Nephron progenitor cell (in vitro differentiated cells): ENCODE results near the gene GFOD1.

Experiments used
- DNase-seq: peaks from one replicate; pipeline ENCODE4 v3.0.0; 2021
- H3K27ac Mint-ChIP-seq: 2 replicates; pipeline ENCODE4 v1.8.0; 2021; ENCODE audit warnings: mild to moderate bottlenecking, moderate library complexity, mixed read lengths
- H3K27me3 Mint-ChIP-seq: 2 replicates; pipeline ENCODE4 v1.8.0; 2021; ENCODE audit warnings: mild to moderate bottlenecking, low read depth, mixed read lengths; ENCODE audit not compliant: poor library complexity
- H3K36me3 Mint-ChIP-seq: 2 replicates; pipeline ENCODE4 v1.8.0; 2021; ENCODE audit warnings: low read depth, mixed read lengths
- H3K4me1 Mint-ChIP-seq: 2 replicates; pipeline ENCODE4 v1.8.0; 2021; ENCODE audit warnings: mixed read lengths
- H3K4me3 Mint-ChIP-seq: 2 replicates; pipeline ENCODE4 v1.8.0; 2021; ENCODE audit warnings: mild to moderate bottlenecking, moderate library complexity, mixed read lengths
- H3K9me3 Mint-ChIP-seq: 2 replicates; pipeline ENCODE4 v1.8.0; 2021; ENCODE audit warnings: mild to moderate bottlenecking, moderate library complexity, mixed read lengths
- TF ChIP-seq, protein P1 (sequence below): fragments of 200-600 bp; sonication (generic); IDR thresholded peaks from 2 replicates; pipeline ENCODE4 v1.5.0; 2021; ENCODE audit warnings: antibody characterized with exemption

The GFOD1 gene

DNA sequence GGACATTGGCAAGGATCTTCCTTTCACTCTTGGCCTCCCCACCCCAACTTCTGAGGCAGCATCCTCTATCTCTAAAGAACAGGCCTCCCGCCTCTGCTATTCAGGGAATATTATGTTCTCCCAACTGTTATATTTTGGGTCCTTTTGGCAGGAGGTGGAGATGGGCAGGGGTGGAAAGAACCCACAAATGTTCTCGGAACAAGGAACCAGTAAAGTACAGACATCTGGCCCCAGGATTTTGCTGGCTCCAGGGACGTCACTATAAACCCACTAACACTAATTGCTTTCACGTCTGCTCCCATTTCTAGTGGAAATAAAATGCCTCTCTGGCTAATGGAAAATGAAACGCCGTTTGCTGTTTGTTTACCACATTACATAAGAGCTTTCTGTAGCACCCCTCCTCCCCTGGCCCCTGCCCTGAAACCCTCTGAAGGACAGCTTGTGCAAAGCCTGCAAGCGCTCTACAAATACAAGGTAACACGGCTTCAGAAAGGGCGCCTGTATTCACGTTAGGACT lies 81.4 kb downstream of the GFOD1 start:
- Mint-ChIP-seq H3K4me1 (peaks cover 36% of the 10 kb centered on the region), H3K27ac (no peak overlapping the region), H3K27me3 (no peaks in the 10 kb centered on the region), H3K9me3 (peaks cover 3% of the 10 kb centered on the region), H3K36me3 (no peaks in the 10 kb centered on the region), H3K4me3 (no peak overlapping the region)
- TF ChIP-seq, protein P1, sequence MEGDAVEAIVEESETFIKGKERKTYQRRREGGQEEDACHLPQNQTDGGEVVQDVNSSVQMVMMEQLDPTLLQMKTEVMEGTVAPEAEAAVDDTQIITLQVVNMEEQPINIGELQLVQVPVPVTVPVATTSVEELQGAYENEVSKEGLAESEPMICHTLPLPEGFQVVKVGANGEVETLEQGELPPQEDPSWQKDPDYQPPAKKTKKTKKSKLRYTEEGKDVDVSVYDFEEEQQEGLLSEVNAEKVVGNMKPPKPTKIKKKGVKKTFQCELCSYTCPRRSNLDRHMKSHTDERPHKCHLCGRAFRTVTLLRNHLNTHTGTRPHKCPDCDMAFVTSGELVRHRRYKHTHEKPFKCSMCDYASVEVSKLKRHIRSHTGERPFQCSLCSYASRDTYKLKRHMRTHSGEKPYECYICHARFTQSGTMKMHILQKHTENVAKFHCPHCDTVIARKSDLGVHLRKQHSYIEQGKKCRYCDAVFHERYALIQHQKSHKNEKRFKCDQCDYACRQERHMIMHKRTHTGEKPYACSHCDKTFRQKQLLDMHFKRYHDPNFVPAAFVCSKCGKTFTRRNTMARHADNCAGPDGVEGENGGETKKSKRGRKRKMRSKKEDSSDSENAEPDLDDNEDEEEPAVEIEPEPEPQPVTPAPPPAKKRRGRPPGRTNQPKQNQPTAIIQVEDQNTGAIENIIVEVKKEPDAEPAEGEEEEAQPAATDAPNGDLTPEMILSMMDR, result no peak
- no peak for DNase-seq

DNA sequence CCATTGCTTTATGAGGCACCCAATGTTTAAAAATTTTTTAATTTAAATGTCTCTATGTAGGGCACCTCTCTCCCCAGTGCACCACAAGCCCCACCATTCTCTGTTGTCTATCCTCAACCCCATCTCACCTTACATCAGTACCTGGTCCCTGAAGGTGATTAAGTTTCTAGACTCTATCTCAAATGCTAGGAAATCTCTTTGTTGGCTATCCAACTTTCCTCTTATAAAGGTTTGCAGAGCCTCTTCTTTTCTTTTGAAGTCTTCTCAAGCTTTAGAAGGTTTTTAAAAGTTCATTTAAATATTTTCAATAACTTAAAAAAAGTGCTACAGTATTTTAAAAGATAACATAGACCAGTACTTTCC lies 82.5 kb downstream of the GFOD1 start:
- no peak for DNase-seq
- no peak overlapping the region for H3K27ac Mint-ChIP-seq
- TF ChIP-seq, protein P1, result no peak
- no peak overlapping the region for H3K4me3 Mint-ChIP-seq
- H3K36me3 Mint-ChIP-seq, result no peaks in the 10 kb centered on the region
- peaks cover 26% of the 10 kb centered on the region for H3K4me1 Mint-ChIP-seq
- H3K27me3 Mint-ChIP-seq, result no peaks in the 10 kb centered on the region
- peaks cover 3% of the 10 kb centered on the region for H3K9me3 Mint-ChIP-seq

DNA sequence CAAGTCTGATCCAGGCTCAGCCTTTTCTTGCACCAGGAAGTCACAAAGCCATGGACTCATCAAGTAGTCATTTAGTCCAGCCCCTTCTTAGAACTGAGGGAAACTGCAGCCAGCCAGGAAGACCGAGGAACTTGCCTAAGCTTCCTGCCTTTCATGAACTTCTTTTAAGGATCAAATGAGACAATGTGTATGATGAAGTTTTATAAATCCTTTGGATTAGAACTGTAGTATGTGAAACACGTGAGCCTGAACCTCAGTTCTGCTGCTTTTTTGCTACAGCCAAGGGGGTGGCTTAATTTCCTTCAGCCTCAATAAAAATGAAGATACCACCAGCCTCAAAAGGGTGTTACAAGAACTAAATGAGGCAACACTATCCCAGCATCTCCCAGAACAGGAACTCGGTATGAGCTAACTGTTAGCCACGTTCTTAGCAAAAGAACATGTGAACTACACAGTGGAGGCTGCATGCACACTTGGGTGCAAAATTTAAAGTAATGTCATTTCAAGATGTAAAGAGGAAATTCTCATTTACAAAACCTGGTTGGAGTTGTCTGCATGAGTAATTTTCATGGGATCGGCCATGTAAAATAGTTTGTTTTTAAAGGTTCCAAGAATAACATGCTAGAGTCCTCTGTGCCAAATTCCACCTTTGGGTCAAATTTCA lies 83.0 kb downstream of the GFOD1 start:
- Mint-ChIP-seq H3K27me3 (no peaks in the 10 kb centered on the region), H3K9me3 (peaks cover 3% of the 10 kb centered on the region), H3K36me3 (no peaks in the 10 kb centered on the region), H3K27ac (peak overlapping the region; percentile 36), H3K4me1 (peaks cover 26% of the 10 kb centered on the region), H3K4me3 (no peak overlapping the region)
- TF ChIP-seq, protein P1, result no peak
- no peak for DNase-seq

DNA sequence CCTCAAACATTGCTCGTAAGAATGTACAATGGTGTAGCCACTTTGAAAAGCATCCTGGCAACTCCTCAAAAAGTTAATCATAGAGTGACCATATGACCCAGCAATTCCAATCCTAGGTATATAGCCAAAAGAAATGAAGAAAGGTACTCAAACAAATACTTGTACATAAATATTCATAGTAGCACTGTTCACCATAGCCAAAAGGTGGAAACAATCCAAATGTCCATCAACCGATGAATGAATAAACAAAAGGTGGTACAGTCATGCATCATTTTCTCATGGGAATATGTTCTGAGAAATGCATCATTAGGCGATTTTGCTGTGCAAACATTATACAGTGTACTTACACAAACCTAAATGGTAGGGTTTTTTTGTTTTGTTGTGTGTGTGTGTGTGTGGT lies 84.7 kb downstream of the GFOD1 start:
- Mint-ChIP-seq H3K4me1 (peaks cover 37% of the 10 kb centered on the region), H3K27me3 (no peaks in the 10 kb centered on the region), H3K9me3 (peaks cover 3% of the 10 kb centered on the region), H3K4me3 (no peak overlapping the region), H3K27ac (no peak overlapping the region), H3K36me3 (no peaks in the 10 kb centered on the region)
- TF ChIP-seq, protein P1, result no peak
- DNase-seq, result no peak

DNA sequence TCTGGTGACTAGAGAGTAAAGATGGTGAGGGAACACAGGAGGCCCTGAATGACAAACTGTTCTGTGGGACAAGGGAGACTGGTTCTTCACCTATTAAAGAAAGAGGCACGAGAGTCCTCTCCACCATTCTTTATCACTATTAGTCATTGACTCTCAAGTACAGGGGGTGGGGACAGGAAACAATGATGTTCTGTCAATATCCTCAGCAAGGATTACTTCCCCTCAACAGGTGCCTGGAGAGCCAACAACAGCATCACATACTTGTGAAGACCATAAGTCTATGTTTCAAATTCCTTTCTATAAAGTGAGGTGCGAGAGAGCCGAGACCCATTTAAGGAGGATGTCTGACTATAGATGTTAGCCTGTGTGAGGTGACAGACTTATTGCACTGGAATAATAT lies 86.6 kb downstream of the GFOD1 start:
- no peaks in the 10 kb centered on the region for H3K27me3 Mint-ChIP-seq
- TF ChIP-seq, protein P1, result no peak
- H3K27ac Mint-ChIP-seq, result no peak overlapping the region
- DNase-seq, result no peak
- H3K36me3 Mint-ChIP-seq, result no peaks in the 10 kb centered on the region
- H3K4me1 Mint-ChIP-seq, result peaks cover 28% of the 10 kb centered on the region
- H3K4me3 Mint-ChIP-seq, result no peak overlapping the region
- H3K9me3 Mint-ChIP-seq, result no peaks in the 10 kb centered on the region

DNA sequence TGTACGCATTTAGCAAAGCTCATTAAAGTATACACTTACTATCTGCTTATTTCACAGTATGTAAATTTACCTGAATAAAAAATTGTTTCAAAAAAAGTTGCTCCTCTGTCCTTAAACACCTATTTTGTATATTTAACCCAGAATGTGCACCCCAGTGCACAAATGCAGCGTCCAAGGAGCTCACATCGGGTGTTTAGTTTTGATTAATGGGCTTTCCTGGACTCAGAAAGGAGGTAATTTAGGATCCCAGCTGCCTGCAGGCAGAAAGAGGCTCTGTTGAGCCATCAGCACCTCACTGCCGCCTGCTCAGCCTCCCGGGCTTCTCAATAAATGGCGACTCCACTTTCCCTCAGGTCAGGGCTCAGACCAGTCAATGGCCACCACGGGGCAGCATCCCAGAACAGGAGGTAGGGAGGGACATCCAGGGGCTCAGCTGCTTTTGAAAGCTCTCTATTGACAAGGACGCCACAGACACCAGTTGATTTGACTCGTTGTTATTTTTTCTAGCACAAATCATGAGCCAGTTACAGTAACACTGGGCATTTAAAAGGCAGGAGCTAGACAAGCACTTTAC lies 88.9 kb downstream of the GFOD1 start:
- H3K27ac Mint-ChIP-seq, result no peak overlapping the region
- peak; percentile 27 for DNase-seq
- H3K9me3 Mint-ChIP-seq, result no peaks in the 10 kb centered on the region

More for the DNA sequence above, 88.9 kb downstream of the GFOD1 start:
- Mint-ChIP-seq H3K27me3 (no peaks in the 10 kb centered on the region), H3K4me1 (peaks cover 19% of the 10 kb centered on the region), H3K4me3 (no peak overlapping the region), H3K36me3 (no peaks in the 10 kb centered on the region)
- TF ChIP-seq, protein P1, result no peak
